ENCODE data around the gene DCST2.
"Not testable (repeated sequence)": the region's sequence is repeated elsewhere in the genome, so short reads cannot be mapped to it uniquely, and the experiment has no call there.

Gene DCST2

GRCh38 chr1:154998818-154999570 lies 34.6 kb downstream of the DCST2 start:
- DNase-seq (ENCODE audit: low read depth, low spot score): no peak

GRCh38 chr1:154998201-154998780 lies 35.3 kb downstream of the DCST2 start:
- DNase-seq (ENCODE audit: low read depth, low spot score): no peak

GRCh38 chr1:154996966-154997701 lies 36.4 kb downstream of the DCST2 start:
- DNase-seq (ENCODE audit: low read depth, low spot score): no peak

- DNase-seq (ENCODE audit: low read depth, low spot score): not testable (repeated sequence)
These were observed 38.1 kb downstream of the DCST2 start for GRCh38 chr1:154995301-154995983.

- no peak for DNase-seq (ENCODE audit: low read depth, low spot score)
These were observed 39.0 kb downstream of the DCST2 start for GRCh38 chr1:154994591-154994990.

GRCh38 chr1:154994269-154994587 lies 39.4 kb downstream of the DCST2 start:
- DNase-seq (ENCODE audit: low read depth, low spot score): no peak

- DNase-seq (ENCODE audit: low read depth, low spot score): no peak
These were observed 39.9 kb downstream of the DCST2 start, which contains the start of gene LENEP for GRCh38 chr1:154993572-154994268. TSS of gene LENEP (plus strand) at chr1:154993586. CDS start at chr1:154993608, 22 bp downstream.

- no peak for DNase-seq (ENCODE audit: low read depth, low spot score)
These were observed 40.6 kb downstream of the DCST2 start for GRCh38 chr1:154992721-154993571.

- no peak for DNase-seq (ENCODE audit: low read depth, low spot score)
These were observed 43.3 kb downstream of the DCST2 start for GRCh38 chr1:154990276-154990675.

GRCh38 chr1:154989195-154989860 lies 44.3 kb downstream of the DCST2 start:
- DNase-seq (ENCODE audit: low read depth, low spot score): no peak

- no peak for DNase-seq (ENCODE audit: low read depth, low spot score)
These were observed 45.3 kb downstream of the DCST2 start for GRCh38 chr1:154988058-154988954.

GRCh38 chr1:154987326-154987725 lies 46.3 kb downstream of the DCST2 start:
- DNase-seq (ENCODE audit: low read depth, low spot score): no peak

GRCh38 chr1:154986736-154987135 lies 46.8 kb downstream of the DCST2 start:
- not testable (repeated sequence) for DNase-seq (ENCODE audit: low read depth, low spot score)

GRCh38 chr1:154983776-154984466 lies 49.7 kb downstream of the DCST2 start:
- DNase-seq (ENCODE audit: low read depth, low spot score): no peak

GRCh38 chr1:154982897-154983648 lies 50.5 kb downstream of the DCST2 start, which contains the start of gene FLAD1:
TSS of gene FLAD1 (plus strand) at chr1:154983344. CDS start at chr1:154983695, 351 bp downstream.
- DNase-seq (ENCODE audit: low read depth, low spot score): peak; percentile 98

GRCh38 chr1:154982341-154982740 lies 51.2 kb downstream of the DCST2 start:
- DNase-seq (ENCODE audit: low read depth, low spot score): no peak

- DNase-seq (ENCODE audit: low read depth, low spot score): no peak
These were observed 55.2 kb downstream of the DCST2 start for GRCh38 chr1:154978360-154978759.

Data from brain pericyte (primary cell).